ENCODE measurements around the gene OAS2. TPM values are rescaled to one million over a fixed set of nuclear protein-coding genes. Genes with fewer than 3 reads are reported as not detected.

The OAS2 gene
- total RNA-seq, 3 donors from 2014 or later (not counting 1 experiment from before 2014, with no cell fraction given), result 29.0 to 56.3 (median 48.2) TPM

GRCh38 chr12:113006641-113007040, 28.3 kb downstream of the OAS2 start:
- TF ChIP-seq CTCF (IDR thresholded peaks at IDR 0.05), result no peak
- no peaks in the 10 kb centered on the region for H3K9me3 ChIP-seq (ENCODE audit: control insufficient read depth, insufficient read depth, low read length)
- DNase-seq (no peak), ATAC-seq (no peak)
- no peaks in the 10 kb centered on the region for H3K4me1 ChIP-seq (ENCODE audit: control insufficient read depth, insufficient read depth, low read length)
- peaks cover 0 to 4% of the 10 kb centered on the region in 2 donors for H3K9me3 Mint-ChIP-seq
- WGBS (ENCODE audit: insufficient coverage), result 98% methylated on average over 6 of the region's 6 CpGs
- H3K27me3 ChIP-seq (ENCODE audit: control insufficient read depth, insufficient read depth, low read length), result no peaks in the 10 kb centered on the region
- no peak overlapping the region for H3K27ac Mint-ChIP-seq
- H3K36me3 Mint-ChIP-seq, result peaks cover 43% of the 10 kb centered on the region
- H3K4me3 Mint-ChIP-seq, result no peak overlapping the region
- no peaks in the 10 kb centered on the region for H3K27me3 Mint-ChIP-seq (ENCODE audit: low read depth in 2 of 2)
- H3K4me3 ChIP-seq (ENCODE audit: low read length), result no peak overlapping the region
- H3K27ac ChIP-seq (ENCODE audit: low read length), result no peak overlapping the region
- H3K4me1 Mint-ChIP-seq, result no peaks in the 10 kb centered on the region
- H3K36me3 ChIP-seq (ENCODE audit: control insufficient read depth, insufficient read depth, low read length), result peaks cover 91% of the 10 kb centered on the region
- intact Hi-C loops (cut with micrococcal nuclease), result no loop called here

GRCh38 chr12:113007166-113007565, 28.8 kb downstream of the OAS2 start:
- ATAC-seq (no peak), DNase-seq (no peak)
- no peaks in the 10 kb centered on the region for H3K4me1 Mint-ChIP-seq
- H3K36me3 Mint-ChIP-seq, result peaks cover 46% of the 10 kb centered on the region
- no peaks in the 10 kb centered on the region for H3K4me1 ChIP-seq (ENCODE audit: control insufficient read depth, insufficient read depth, low read length)
- no peaks in the 10 kb centered on the region for H3K9me3 ChIP-seq (ENCODE audit: control insufficient read depth, insufficient read depth, low read length)
- intact Hi-C loops (cut with micrococcal nuclease), result no loop called here
- no peak overlapping the region for H3K27ac ChIP-seq (ENCODE audit: low read length)
- no peak overlapping the region for H3K4me3 ChIP-seq (ENCODE audit: low read length)
- no peak overlapping the region for H3K4me3 Mint-ChIP-seq
- H3K27ac Mint-ChIP-seq, result no peak overlapping the region
- H3K27me3 Mint-ChIP-seq (ENCODE audit: low read depth in 2 of 2), result no peaks in the 10 kb centered on the region
- no peaks in the 10 kb centered on the region for H3K27me3 ChIP-seq (ENCODE audit: control insufficient read depth, insufficient read depth, low read length)
- TF ChIP-seq CTCF (IDR thresholded peaks at IDR 0.05), result no peak
- peaks cover 0 to 4% of the 10 kb centered on the region in 2 donors for H3K9me3 Mint-ChIP-seq
- 98% methylated on average over 4 of the region's 4 CpGs for WGBS (ENCODE audit: insufficient coverage)
- peaks cover 92% of the 10 kb centered on the region for H3K36me3 ChIP-seq (ENCODE audit: control insufficient read depth, insufficient read depth, low read length)

- H3K27me3 Mint-ChIP-seq (ENCODE audit: low read depth in 2 of 2), result no peaks in the 10 kb centered on the region
- no peak overlapping the region for H3K27ac Mint-ChIP-seq
- peaks cover 0 to 4% of the 10 kb centered on the region in 2 donors for H3K9me3 Mint-ChIP-seq
- no peak for ATAC-seq
- H3K4me1 ChIP-seq (ENCODE audit: control insufficient read depth, insufficient read depth, low read length), result no peaks in the 10 kb centered on the region
- WGBS (ENCODE audit: insufficient coverage), result 96% methylated on average over 2 of the region's 2 CpGs
- no peak for TF ChIP-seq CTCF (IDR thresholded peaks at IDR 0.05)
- no peak for DNase-seq
- no peaks in the 10 kb centered on the region for H3K9me3 ChIP-seq (ENCODE audit: control insufficient read depth, insufficient read depth, low read length)
- no peak overlapping the region for H3K4me3 Mint-ChIP-seq
- intact Hi-C loops (cut with micrococcal nuclease), result no loop called here
- H3K4me1 Mint-ChIP-seq, result no peaks in the 10 kb centered on the region
- peaks cover 58% of the 10 kb centered on the region for H3K36me3 ChIP-seq (ENCODE audit: control insufficient read depth, insufficient read depth, low read length)
- peaks cover 28% of the 10 kb centered on the region for H3K36me3 Mint-ChIP-seq
- no peak overlapping the region for H3K27ac ChIP-seq (ENCODE audit: low read length)
- H3K27me3 ChIP-seq (ENCODE audit: control insufficient read depth, insufficient read depth, low read length), result no peaks in the 10 kb centered on the region
- H3K4me3 ChIP-seq (ENCODE audit: low read length), result no peak overlapping the region
Measured at GRCh38 chr12:113010701-113011100, 32.4 kb downstream of the OAS2 start.

- H3K27ac Mint-ChIP-seq, result no peak overlapping the region
- H3K9me3 ChIP-seq (ENCODE audit: control insufficient read depth, insufficient read depth, low read length), result no peaks in the 10 kb centered on the region
Measured at GRCh38 chr12:113014565-113014964, 36.2 kb downstream of the OAS2 start.

More at GRCh38 chr12:113014565-113014964, 36.2 kb downstream of the OAS2 start:
- Histone ChIP-seq H3K36me3 (ENCODE audit: control insufficient read depth, insufficient read depth, low read length) (peaks cover 21% of the 10 kb centered on the region), H3K4me1 (ENCODE audit: control insufficient read depth, insufficient read depth, low read length) (no peaks in the 10 kb centered on the region), H3K4me3 (ENCODE audit: low read length) (no peak overlapping the region), H3K27me3 (ENCODE audit: control insufficient read depth, insufficient read depth, low read length) (no peaks in the 10 kb centered on the region), H3K27ac (ENCODE audit: low read length) (no peak overlapping the region)
- WGBS (ENCODE audit: insufficient coverage), result 77% methylated on average over 9 of the region's 9 CpGs
- intact Hi-C loops (cut with micrococcal nuclease), result no loop called here
- peaks cover 18% of the 10 kb centered on the region for H3K36me3 Mint-ChIP-seq
- H3K4me3 Mint-ChIP-seq, result no peak overlapping the region
- H3K9me3 Mint-ChIP-seq, result peaks cover 0 to 4% of the 10 kb centered on the region in 2 donors
- no peak for TF ChIP-seq CTCF (IDR thresholded peaks at IDR 0.05)
- no peak for DNase-seq
- ATAC-seq, result no peak
- H3K4me1 Mint-ChIP-seq, result no peaks in the 10 kb centered on the region
- H3K27me3 Mint-ChIP-seq (ENCODE audit: low read depth in 2 of 2), result no peaks in the 10 kb centered on the region
